ENCODE data around the gene RAB37.

Gene RAB37

DNA sequence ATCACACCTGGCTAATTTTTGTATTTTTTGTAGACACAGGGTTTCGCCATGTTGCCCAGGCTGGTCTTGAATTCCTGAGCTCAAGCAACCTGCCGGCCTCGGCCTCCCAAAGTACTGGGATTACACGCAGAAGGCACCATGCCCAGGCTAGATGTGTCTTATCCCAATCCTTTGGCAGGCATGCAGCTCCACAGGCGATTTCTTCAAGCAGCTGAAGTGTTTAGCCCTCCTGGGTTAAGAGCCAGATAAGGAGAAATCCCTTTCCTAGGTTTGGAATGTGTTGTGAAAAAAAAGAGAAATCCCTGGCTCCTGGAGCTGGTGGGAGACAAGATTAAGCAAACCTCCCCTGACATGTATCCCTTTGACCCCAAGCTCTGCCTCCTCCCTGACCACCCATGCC, 9.3 kb downstream of the RAB37 start:
- no peak for DNase-seq

DNA sequence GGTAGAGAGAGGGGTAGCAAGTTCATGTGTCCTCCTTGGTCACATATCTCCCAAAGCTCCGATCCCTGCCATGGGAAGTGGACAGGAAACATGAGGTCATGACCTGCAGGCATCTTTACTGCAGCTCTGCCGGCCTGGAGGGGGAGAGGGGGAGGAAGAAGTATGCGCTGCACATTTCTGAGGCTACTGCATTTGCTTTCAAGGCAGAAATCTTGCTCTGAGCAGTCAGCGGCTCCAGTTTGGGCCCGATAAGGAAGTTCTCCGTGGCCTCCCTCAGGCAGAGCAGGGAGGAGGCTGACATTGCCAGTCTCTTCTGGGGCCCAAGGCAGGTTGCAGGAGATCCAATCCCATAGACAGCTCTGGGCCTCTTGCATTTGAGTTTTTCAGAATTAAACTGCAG, 9.9 kb downstream of the RAB37 start:
- no peak for DNase-seq

DNA sequence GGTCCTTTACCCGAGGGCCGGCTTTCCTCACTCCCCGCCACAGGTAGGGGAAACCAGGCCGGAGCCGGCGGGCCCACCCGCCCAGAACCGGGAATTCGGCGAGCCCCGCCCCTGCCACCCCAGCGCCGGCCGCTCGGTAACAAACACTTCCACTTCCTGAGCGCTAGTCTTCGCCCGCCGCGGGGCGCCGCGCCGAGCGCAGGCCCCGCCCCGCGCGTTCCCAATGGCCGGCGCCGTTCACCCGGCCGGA, 11.1 kb downstream of the RAB37 start:
- DNase-seq, result no peak

DNA sequence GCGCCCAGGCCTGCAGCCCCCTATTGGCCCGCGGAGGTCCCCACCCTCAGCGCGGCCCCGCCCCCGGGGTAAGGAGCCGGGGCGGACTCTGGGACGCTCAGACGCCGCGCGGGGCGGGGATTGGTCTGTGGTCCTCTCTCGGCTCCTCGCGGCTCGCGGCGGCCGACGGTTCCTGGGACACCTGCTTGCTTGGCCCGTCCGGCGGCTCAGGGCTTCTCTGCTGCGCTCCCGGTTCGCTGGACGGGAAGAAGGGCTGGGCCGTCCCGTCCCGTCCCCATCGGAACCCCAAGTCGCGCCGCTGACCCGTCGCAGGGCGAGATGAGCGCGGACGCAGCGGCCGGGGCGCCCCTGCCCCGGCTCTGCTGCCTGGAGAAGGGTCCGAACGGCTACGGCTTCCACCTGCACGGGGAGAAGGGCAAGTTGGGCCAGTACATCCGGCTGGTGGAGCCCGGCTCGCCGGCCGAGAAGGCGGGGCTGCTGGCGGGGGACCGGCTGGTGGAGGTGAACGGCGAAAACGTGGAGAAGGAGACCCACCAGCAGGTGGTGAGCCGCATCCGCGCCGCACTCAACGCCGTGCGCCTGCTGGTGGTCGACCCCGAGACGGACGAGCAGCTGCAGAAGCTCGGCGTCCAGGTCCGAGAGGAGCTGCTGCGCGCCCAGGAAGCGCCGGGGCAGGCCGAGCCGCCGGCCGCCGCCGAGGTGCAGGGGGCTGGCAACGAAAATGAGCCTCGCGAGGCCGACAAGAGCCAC, 11.6 kb downstream of the RAB37 start, which contains the start of gene NHERF1:
Gene NHERF1 (plus strand): TSS at position 100 of the 750 bp plus-strand sequence. CDS start 219 bp downstream, at position 319.
- DNase-seq, result peak; percentile 84

DNA sequence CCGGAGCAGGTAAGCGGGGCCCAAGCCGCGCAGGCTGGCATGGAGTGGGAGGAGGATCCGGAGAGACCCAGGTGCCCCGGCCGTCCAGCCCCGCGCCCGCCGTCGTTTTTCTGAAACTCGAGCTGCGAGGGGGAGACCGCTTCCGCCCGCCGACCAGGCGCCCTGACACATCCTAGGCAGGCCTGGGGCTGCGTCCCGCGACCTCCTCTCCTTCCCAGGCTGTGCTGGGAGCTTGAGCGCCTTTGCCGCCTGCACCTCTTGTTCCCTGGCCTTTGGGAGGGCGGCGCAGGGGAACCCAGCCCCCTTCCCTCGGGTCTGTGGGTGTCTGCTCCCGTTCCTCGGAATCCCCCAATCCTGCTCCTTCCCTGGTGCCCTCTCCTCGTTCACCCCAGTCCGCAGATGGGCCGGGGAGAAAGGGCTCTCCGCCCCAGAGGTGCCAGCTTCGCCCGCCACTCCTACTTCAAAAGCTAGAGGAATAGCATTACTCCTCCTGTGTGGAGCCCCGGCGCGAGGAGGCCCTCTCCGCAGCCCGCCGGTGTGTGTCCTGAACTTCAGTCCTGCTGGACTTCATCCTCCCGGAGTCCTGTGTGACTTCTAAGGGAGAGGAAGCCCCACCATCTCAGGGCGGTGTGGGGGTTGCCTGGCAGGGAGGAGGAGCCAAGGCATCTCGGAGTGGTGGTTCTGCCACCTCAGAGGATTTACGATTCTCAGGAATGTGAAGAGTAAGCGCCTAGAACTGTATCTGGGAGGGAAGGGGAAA, 12.4 kb downstream of the RAB37 start:
- no peak for DNase-seq

- DNase-seq, result no peak
Measured at GRCh38 chr17:74750039-74750326, 12.9 kb downstream of the RAB37 start.

GRCh38 chr17:74750327-74751069, 13.4 kb downstream of the RAB37 start:
- no peak for DNase-seq

DNA sequence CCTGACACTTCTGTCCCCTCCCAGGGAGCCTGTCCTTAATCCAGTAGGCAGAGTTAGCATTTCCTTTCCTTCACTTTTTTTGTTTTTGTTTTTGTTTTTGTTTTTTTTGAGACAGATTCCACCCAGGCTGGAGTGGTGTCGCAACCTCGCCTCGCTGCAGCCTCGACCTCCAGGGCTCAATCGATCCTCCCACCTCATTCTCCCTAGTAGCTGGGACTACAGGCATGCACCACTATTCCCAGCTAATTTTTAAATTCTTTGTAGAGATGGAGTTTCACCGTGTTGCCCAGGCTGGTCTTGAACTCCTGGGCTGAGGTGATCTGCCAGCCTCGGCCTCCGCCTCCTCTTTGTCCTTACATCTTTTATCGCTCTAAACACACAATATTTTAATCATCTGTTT, 15.4 kb downstream of the RAB37 start:
- DNase-seq, result no peak

- no peak for DNase-seq
Measured at GRCh38 chr17:74752822-74753401, 15.9 kb downstream of the RAB37 start.

GRCh38 chr17:74754832-74755231, 17.8 kb downstream of the RAB37 start:
- no peak for DNase-seq

GRCh38 chr17:74755533-74755932, 18.5 kb downstream of the RAB37 start:
- no peak for DNase-seq

GRCh38 chr17:74756891-74757290, 19.8 kb downstream of the RAB37 start:
- DNase-seq, result no peak

DNA sequence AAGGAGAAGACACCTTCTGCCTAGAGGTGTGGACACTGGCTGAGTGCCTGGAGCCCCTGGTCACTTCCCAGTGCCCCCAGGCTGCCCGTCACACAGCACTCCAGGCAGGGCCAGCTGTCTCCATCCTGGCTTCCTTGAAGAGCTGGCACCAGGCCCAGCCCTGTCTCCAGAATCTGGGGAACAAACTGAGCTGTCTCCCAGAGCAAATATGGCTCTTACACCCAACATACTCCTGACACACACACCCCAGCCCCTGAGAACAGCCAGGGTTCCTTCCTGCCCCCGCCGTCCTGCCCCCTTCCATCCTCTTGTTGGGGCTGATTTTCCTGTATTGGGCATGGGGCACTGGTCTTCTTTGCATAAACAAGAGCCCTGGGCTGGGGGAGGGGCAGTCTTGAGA, 20.4 kb downstream of the RAB37 start:
- no peak for DNase-seq

DNA sequence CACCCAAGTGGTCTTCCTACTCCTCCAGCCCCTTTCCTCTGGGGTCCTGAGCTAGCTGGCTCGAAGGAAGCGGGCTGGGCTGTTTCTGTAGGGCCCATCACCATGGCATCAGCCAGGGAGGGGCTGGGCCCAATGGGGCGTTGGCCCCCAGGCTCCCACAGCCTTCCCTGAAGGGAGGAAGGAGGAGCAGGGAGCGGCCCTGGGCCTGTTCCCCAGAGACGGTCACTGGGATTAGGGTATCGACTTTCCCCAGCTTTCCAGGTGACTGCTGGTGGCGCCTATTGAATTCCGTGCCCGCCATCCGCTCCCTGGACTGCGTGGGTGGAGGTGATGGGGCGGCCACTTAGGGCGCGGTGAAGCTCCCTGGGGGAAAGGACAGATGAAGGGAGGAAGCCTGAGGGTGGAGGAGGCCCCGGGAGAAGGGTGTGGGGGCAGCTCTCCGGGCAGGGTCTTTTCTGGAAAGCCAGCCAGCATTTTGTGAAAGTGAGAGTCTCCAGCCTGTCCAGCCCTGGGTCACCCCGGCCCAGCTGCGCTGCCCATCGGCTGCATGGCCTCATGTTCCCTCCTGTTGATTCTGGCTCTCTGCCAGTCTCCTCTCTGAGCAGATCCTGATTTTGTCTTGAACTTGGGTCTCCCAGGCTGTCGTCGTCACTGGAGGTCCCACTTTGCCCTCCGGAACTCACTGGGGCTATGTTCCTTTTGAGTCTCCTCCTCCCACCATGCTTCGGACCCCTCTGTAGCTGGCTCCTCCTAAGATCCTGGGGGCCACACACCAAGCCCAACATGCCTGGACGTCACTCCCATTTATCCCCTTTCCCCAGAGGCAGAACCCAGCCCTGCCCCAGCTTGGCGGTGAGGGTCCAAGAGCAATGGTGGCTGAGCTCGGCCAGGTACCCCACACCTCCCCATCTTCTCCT, 21.1 kb downstream of the RAB37 start:
- no peak for DNase-seq

- DNase-seq, result no peak
Measured at GRCh38 chr17:74758848-74759168, 21.8 kb downstream of the RAB37 start.

GRCh38 chr17:74759243-74759801, 22.3 kb downstream of the RAB37 start:
- no peak for DNase-seq

DNA sequence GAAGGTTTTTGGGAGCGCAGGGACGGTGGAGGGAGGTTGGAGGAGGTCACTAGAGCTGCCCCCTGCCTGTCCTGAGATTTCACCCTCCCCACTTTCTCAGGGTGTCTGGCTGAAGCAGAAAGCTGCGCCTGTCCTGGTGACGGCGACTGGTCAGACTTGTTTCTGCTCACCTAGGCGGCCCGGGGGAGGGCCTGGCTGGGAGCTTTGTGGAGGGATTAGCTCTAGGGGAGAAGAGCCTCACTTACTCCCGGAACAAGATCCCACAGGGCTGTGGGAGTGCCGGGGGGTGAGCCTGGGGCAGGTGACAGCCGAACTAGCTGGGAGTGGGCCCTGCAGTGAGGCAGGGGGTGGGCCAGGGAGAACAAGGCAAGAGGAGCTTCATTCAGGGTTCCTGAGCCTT, 22.9 kb downstream of the RAB37 start:
- DNase-seq, result no peak

GRCh38 chr17:74760404-74761105, 23.5 kb downstream of the RAB37 start:
- no peak for DNase-seq

DNA sequence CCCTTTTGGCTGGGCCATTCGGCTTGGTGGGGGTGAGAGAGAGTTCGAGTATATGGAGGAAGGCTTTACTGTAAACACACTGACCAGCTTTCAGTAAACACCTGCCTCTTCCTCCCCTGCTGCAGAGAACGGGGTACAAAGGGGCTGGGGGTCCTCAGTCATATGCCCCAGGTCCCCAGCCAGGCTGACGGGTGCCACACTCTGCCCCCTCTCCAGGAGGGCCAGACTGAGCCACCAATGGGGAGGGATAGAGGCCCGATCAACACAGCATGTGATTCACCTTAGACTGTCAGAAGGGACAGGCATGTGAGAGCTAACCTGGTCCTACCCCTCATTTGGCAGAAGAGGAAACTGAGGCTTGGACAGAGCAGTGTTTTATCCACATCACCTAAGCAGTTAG, 24.4 kb downstream of the RAB37 start:
- no peak for DNase-seq

DNA sequence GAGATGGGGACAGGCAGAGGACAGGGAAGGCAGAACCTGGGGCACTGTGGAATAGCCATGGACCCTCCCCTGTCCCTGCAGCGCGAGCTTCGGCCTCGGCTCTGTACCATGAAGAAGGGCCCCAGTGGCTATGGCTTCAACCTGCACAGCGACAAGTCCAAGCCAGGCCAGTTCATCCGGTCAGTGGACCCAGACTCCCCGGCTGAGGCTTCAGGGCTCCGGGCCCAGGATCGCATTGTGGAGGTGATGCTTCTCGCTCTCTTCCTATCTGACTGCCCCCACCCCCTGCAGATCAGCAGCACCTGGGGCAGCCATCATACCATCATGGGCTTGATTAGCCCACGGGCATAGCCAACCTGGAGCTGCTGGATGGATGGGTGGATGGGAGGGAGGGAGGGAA, 24.9 kb downstream of the RAB37 start:
- no peak for DNase-seq

- DNase-seq, result no peak
Measured at GRCh38 chr17:74763565-74764387, 26.7 kb downstream of the RAB37 start.

Data from amniotic stem cell (primary cell).